Fibroblast of pulmonary artery (primary cell): ENCODE data around the gene WFDC8.

Experiments
- DNase-seq: peaks from one replicate; pipeline ENCODE4 v3.0.0-alpha.2; 2010; ENCODE audit warnings: low read depth
- H3K4me3 ChIP-seq: replicated peaks from 2 replicates; pipeline ENCODE4 v1.5.1; 2011; ENCODE audit warnings: low read depth, mild to moderate bottlenecking, control low read depth, low read length, moderate library complexity
- TF ChIP-seq, protein P1 (sequence below): IDR thresholded peaks from 2 replicates; pipeline ENCODE4 v1.5.1; 2011; ENCODE audit warnings: mild to moderate bottlenecking, control low read depth, low read length, inconsistent platforms; ENCODE audit errors: missing control alignments

Gene WFDC8

DNA sequence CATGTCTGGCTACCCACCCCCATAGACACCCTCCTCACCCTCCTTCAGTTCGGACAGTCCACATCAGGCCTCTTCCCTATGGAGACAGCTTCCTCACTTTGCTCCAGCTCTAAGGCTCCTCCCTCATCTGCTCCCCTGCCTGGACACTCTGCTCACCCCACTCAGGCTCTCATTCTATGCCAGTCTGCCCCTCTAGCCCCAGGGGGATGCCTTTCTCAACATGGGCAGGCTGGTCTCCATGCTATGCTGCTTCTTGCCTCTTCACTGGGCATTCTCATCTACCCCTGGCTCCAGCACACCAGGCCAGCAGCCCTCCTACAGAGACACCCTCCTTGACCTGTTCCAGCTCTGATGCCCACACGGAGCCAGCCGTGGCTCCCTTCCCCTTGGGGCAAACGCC is at the start of gene WFDC8:
WFDC8 (minus strand) TSS at position 101 of the 400 bp plus-strand sequence; CDS start at position 64, 37 bp downstream.
- H3K4me3 ChIP-seq = no peak within 1 kb of the TSS
- DNase-seq = no peak
- TF ChIP-seq, protein P1, sequence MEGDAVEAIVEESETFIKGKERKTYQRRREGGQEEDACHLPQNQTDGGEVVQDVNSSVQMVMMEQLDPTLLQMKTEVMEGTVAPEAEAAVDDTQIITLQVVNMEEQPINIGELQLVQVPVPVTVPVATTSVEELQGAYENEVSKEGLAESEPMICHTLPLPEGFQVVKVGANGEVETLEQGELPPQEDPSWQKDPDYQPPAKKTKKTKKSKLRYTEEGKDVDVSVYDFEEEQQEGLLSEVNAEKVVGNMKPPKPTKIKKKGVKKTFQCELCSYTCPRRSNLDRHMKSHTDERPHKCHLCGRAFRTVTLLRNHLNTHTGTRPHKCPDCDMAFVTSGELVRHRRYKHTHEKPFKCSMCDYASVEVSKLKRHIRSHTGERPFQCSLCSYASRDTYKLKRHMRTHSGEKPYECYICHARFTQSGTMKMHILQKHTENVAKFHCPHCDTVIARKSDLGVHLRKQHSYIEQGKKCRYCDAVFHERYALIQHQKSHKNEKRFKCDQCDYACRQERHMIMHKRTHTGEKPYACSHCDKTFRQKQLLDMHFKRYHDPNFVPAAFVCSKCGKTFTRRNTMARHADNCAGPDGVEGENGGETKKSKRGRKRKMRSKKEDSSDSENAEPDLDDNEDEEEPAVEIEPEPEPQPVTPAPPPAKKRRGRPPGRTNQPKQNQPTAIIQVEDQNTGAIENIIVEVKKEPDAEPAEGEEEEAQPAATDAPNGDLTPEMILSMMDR = no peak

DNA sequence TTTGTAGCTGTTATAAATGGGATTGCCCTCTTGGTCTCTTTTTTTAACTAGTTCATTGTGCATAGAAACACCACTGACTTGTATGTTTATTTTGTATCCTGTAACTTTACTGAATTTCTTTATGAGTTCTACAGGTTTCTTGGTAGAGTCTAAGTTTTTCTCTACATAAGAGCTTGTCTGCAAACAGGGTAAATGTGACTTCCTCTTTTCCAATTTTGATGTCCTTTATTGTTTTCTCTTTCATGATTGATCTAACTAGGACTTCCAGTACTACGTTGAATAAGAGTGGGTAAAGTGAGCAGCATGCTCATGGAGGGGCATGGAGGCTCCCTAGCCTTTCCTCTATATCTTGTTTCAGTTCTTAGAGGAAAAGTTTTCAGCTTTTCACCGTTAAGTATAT is 47.5 kb upstream of the WFDC8 start:
- no peak overlapping the region for H3K4me3 ChIP-seq
- DNase-seq = no peak
- TF ChIP-seq, protein P1 = no peak

GRCh38 chr20:45621593-45621992 is 42.5 kb upstream of the WFDC8 start:
- H3K4me3 ChIP-seq = no peak overlapping the region
- TF ChIP-seq, protein P1 = no peak
- DNase-seq = no peak

DNA sequence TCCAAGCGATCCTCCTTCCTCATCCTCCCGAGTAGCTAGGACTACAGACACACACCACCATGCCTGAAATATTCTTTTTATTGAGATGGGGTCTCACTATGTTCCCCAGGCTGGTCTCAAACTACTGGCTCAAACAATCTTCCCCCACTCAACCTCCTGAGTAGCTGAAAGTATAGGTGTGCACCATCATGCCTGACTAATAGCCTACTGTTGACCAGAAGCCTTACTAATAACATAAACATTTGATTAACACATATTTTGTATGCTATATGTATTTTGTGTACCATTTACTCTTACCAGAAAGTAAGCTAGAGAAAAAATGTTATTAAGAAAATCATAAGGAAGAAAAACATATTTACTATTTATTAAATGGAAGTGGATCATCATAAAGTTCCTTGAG is 38.5 kb upstream of the WFDC8 start:
- TF ChIP-seq, protein P1 = no peak
- DNase-seq = no peak
- no peak overlapping the region for H3K4me3 ChIP-seq

DNA sequence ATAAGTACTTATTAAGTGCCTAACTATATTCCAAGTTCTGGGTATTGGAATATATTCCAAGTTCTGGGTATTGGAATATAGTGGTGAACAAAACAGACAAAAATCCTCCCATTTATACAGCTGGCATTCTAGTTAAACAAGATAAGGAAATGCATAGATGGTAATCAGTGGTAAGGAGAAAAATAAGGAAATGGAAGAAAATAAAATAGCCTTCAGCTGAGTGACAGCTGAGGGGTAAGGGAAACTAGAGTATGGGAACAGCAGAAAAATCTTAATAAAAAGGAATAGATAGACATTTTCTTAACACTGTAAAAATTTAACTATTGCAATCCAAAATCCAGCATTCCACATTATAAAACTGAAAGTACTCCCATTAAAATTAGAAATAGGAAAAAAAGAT is 33.2 kb upstream of the WFDC8 start:
- H3K4me3 ChIP-seq = no peak overlapping the region
- TF ChIP-seq, protein P1 = no peak
- DNase-seq = no peak

DNA sequence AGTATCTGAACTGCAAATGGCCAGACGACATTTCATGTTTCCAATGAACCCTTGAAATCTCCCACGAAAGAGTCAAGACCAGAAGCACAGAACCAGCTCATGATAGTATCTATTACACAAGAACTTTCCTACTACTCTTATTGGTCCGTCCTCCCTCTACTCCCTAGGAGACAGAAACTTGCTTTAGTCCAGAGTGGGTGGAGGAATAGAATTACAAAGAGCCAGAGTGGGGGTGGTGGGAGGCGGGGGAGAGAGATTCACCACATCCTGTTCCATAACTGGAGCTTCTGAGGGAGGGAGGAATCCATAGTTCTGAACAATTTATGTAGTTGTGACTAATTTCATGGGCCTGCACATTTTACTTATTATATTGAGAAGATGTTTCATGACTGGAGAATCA is 32.0 kb upstream of the WFDC8 start:
- H3K4me3 ChIP-seq = no peak overlapping the region
- peak; percentile 74 for DNase-seq
- TF ChIP-seq, protein P1 = no peak

DNA sequence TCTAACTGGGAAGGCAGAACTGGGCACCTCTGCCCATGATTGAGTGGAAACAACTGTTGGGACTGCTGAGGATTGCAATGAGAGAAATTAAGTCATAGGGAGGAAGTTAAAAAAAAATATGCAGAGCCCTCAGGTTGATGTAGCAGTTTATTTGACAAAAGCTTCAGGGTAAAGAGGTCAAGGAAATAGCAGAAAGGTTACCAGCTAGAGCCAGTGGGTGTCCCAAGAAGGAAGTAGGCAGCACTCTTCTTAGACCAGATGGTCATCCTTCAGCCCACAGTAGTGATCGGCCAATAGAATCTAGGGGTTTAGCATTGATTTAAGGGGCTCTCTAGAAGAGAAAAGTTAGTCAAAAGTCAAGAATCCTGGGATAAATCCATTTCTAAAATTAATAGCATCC is 28.7 kb upstream of the WFDC8 start:
- no peak for DNase-seq
- no peak overlapping the region for H3K4me3 ChIP-seq
- TF ChIP-seq, protein P1 = no peak
